ENCODE data around the gene ARHGAP15. TPM values are rescaled to one million over a fixed set of nuclear protein-coding genes. Genes with fewer than 3 reads are reported as not detected.

ARHGAP15 gene
- total RNA-seq, 4 donors from 2014 or later, result 1.2 to 6.0 (median 3.4) TPM

GRCh38 chr2:143685421-143686078 lies 556.3 kb downstream of the ARHGAP15 start:
- H3K4me3 ChIP-seq, result no peak overlapping the region
- WGBS, result 71% methylated on average over 6 of the region's 6 CpGs
- H3K27me3 ChIP-seq, result no peaks in the 10 kb centered on the region

GRCh38 chr2:143686585-143687164 lies 557.5 kb downstream of the ARHGAP15 start:
- Histone ChIP-seq H3K27ac (no peak overlapping the region), H3K9me3 (no peaks in the 10 kb centered on the region), H3K27me3 (no peaks in the 10 kb centered on the region), H3K36me3 (no peaks in the 10 kb centered on the region), H3K4me1 (no peaks in the 10 kb centered on the region), H3K4me3 (no peak overlapping the region)
- WGBS, result 64% methylated on average over 5 of the region's 5 CpGs
- DNase-seq (ENCODE audit: low spot score in 2 of 2), result no peak
- TF ChIP-seq, protein P1, sequence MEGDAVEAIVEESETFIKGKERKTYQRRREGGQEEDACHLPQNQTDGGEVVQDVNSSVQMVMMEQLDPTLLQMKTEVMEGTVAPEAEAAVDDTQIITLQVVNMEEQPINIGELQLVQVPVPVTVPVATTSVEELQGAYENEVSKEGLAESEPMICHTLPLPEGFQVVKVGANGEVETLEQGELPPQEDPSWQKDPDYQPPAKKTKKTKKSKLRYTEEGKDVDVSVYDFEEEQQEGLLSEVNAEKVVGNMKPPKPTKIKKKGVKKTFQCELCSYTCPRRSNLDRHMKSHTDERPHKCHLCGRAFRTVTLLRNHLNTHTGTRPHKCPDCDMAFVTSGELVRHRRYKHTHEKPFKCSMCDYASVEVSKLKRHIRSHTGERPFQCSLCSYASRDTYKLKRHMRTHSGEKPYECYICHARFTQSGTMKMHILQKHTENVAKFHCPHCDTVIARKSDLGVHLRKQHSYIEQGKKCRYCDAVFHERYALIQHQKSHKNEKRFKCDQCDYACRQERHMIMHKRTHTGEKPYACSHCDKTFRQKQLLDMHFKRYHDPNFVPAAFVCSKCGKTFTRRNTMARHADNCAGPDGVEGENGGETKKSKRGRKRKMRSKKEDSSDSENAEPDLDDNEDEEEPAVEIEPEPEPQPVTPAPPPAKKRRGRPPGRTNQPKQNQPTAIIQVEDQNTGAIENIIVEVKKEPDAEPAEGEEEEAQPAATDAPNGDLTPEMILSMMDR (IDR thresholded peaks at IDR 0.05), result peak; percentile 7 to 32
- TF ChIP-seq EP300 (IDR thresholded peaks at IDR 0.05), result no peak

More at GRCh38 chr2:143685421-143686078, 556.3 kb downstream of the ARHGAP15 start:
- no peak overlapping the region for H3K27ac ChIP-seq
- no peaks in the 10 kb centered on the region for H3K36me3 ChIP-seq
- DNase-seq (ENCODE audit: low spot score in 2 of 2), result no peak
- no peak for TF ChIP-seq EP300 (IDR thresholded peaks at IDR 0.05)
- TF ChIP-seq, protein P1 (IDR thresholded peaks at IDR 0.05), result no peak
- TF ChIP-seq POLR2AphosphoS5 (IDR thresholded peaks at IDR 0.05), result no peak
- no peak for TF ChIP-seq POLR2A (IDR thresholded peaks at IDR 0.05)
- no peaks in the 10 kb centered on the region for H3K9me3 ChIP-seq
- H3K4me1 ChIP-seq, result no peaks in the 10 kb centered on the region

GRCh38 chr2:143688248-143688647 lies 559.0 kb downstream of the ARHGAP15 start:
- WGBS, result 84% methylated on average over 2 of the region's 2 CpGs
- no peak overlapping the region for H3K27ac ChIP-seq
- no peak overlapping the region for H3K4me3 ChIP-seq
- no peaks in the 10 kb centered on the region for H3K36me3 ChIP-seq
- H3K9me3 ChIP-seq, result no peaks in the 10 kb centered on the region
- TF ChIP-seq, protein P1 (IDR thresholded peaks at IDR 0.05), result no peak
- no peak for TF ChIP-seq POLR2AphosphoS5 (IDR thresholded peaks at IDR 0.05)
- no peak for TF ChIP-seq POLR2A (IDR thresholded peaks at IDR 0.05)
- no peak for TF ChIP-seq EP300 (IDR thresholded peaks at IDR 0.05)
- no peak for DNase-seq (ENCODE audit: low spot score in 2 of 2)
- no peaks in the 10 kb centered on the region for H3K27me3 ChIP-seq
- no peaks in the 10 kb centered on the region for H3K4me1 ChIP-seq

DNA sequence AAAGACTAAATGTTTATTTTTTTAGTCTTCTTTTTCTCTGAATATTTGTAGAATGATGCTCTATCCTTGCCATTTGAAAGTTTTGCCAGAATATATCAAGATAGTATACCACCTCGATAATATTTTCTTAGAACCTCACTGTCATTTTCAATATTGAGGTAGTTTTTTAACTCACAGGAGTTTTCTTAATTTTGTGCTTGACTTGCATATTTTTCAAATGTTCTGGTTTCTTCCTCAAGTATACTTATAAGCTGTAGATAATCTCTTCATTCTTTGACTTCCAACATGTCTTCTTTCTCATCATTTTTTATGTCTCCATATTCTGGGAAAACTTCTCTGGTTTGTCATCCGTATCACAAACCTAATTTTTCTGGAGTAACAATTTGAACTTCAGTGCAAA lies 559.6 kb downstream of the ARHGAP15 start:
- TF ChIP-seq POLR2AphosphoS5 (IDR thresholded peaks at IDR 0.05) (no peak), POLR2A (IDR thresholded peaks at IDR 0.05) (no peak)
- TF ChIP-seq, protein P1 (IDR thresholded peaks at IDR 0.05), result no peak
- H3K9me3 ChIP-seq, result no peaks in the 10 kb centered on the region
- no peak overlapping the region for H3K27ac ChIP-seq
- no peak overlapping the region for H3K4me3 ChIP-seq
- no peak for DNase-seq (ENCODE audit: low spot score in 2 of 2)
- no peaks in the 10 kb centered on the region for H3K36me3 ChIP-seq
- H3K4me1 ChIP-seq, result no peaks in the 10 kb centered on the region
- H3K27me3 ChIP-seq, result no peaks in the 10 kb centered on the region
- WGBS, result 93% methylated on average over 2 of the region's 2 CpGs

DNA sequence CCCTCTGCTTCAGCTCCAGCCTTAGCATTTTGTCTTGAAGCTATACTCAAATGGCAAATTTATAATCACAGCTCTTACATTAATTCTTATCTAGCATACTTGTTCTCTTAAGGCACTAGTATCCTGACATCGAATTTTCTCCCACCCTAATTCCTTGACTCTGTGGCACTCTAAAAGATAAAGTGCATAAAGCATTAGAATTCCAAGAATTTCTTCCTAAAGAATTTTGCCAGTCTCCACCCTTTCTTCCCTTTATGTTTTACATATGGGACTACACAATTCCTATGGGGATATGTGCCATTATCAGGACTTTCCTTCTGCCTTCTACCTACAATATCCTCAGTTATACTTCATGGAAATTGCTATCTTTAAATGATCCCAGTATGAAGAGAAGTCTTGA lies 560.3 kb downstream of the ARHGAP15 start:
- Histone ChIP-seq H3K36me3 (no peaks in the 10 kb centered on the region), H3K4me1 (no peaks in the 10 kb centered on the region), H3K4me3 (no peak overlapping the region), H3K27me3 (no peaks in the 10 kb centered on the region), H3K9me3 (no peaks in the 10 kb centered on the region), H3K27ac (no peak overlapping the region)
- no peak for DNase-seq (ENCODE audit: low spot score in 2 of 2)
- no peak for TF ChIP-seq POLR2A (IDR thresholded peaks at IDR 0.05)
- 71% methylated on average over 1 of the region's 1 CpG for WGBS

Data from suprapubic skin (tissue), 4 donors.